Activated T-cell treated with anti-CD3 and anti-CD28 coated beads, Interleukin-2, amount 50 U/mL, for 4 hours (primary cell): ENCODE data around the gene INTS3. TPM values are rescaled to one million over a fixed set of nuclear protein-coding genes. Genes with fewer than 3 reads are reported as not detected.

Source experiments
- ATAC-seq, 2 donors: fragments of 200-7000 bp; cut with Tn5 transposase; one replicate each; pipeline ENCODE4 v1.10.0; 2021
- DNase-seq: peaks from one replicate; pipeline ENCODE4 v3.0.0-alpha.2; 2020
- H3K27me3 Mint-ChIP-seq: one replicate; pipeline ENCODE4 v1.8.0; 2021; ENCODE audit warnings: low read depth, mixed read lengths
- H3K36me3 Mint-ChIP-seq: one replicate; pipeline ENCODE4 v1.8.0; 2022; ENCODE audit warnings: mixed read lengths; ENCODE audit not compliant: insufficient read depth
- H3K4me1 Mint-ChIP-seq: one replicate; pipeline ENCODE4 v1.8.0; 2021; ENCODE audit warnings: low read depth, mixed read lengths
- H3K4me3 Mint-ChIP-seq: one replicate; pipeline ENCODE4 v1.8.0; 2021; ENCODE audit warnings: mild to moderate bottlenecking, moderate library complexity, mixed read lengths
- H3K9me3 Mint-ChIP-seq: one replicate; pipeline ENCODE4 v1.8.0; 2021; ENCODE audit warnings: mixed read lengths
- total RNA-seq, 3 donors: library from RNA; stranded (reverse); gene quantifications; one replicate each; pipeline ENCODE4 v1.2.1, GENCODE V29; 2021

Gene INTS3
- total RNA-seq, 3 donors from 2014 or later = 46.9 to 49.4 (median 48.5) TPM

GRCh38 chr1:153786038-153786790 is 58.4 kb downstream of the INTS3 start:
- no peaks in the 10 kb centered on the region for H3K9me3 Mint-ChIP-seq
- peaks cover 27% of the 10 kb centered on the region for H3K4me1 Mint-ChIP-seq
- H3K27me3 Mint-ChIP-seq = peaks cover 4% of the 10 kb centered on the region
- DNase-seq (no peak), ATAC-seq (no peak)
- H3K36me3 Mint-ChIP-seq = no peaks in the 10 kb centered on the region
- no peak overlapping the region for H3K4me3 Mint-ChIP-seq

GRCh38 chr1:153789478-153790034 is 61.7 kb downstream of the INTS3 start:
- Mint-ChIP-seq H3K4me1 (peaks cover 23% of the 10 kb centered on the region), H3K4me3 (no peak overlapping the region), H3K27me3 (peaks cover 4% of the 10 kb centered on the region), H3K9me3 (no peaks in the 10 kb centered on the region), H3K36me3 (no peaks in the 10 kb centered on the region)
- ATAC-seq (peak; percentile 16 to 42), DNase-seq (no peak)

GRCh38 chr1:153790313-153790965 is 62.6 kb downstream of the INTS3 start:
- ATAC-seq (no peak), DNase-seq (no peak)
- Mint-ChIP-seq H3K4me1 (peaks cover 24% of the 10 kb centered on the region), H3K4me3 (peak overlapping the region; percentile 1), H3K27me3 (peaks cover 4% of the 10 kb centered on the region), H3K36me3 (no peaks in the 10 kb centered on the region), H3K9me3 (no peaks in the 10 kb centered on the region)

DNA sequence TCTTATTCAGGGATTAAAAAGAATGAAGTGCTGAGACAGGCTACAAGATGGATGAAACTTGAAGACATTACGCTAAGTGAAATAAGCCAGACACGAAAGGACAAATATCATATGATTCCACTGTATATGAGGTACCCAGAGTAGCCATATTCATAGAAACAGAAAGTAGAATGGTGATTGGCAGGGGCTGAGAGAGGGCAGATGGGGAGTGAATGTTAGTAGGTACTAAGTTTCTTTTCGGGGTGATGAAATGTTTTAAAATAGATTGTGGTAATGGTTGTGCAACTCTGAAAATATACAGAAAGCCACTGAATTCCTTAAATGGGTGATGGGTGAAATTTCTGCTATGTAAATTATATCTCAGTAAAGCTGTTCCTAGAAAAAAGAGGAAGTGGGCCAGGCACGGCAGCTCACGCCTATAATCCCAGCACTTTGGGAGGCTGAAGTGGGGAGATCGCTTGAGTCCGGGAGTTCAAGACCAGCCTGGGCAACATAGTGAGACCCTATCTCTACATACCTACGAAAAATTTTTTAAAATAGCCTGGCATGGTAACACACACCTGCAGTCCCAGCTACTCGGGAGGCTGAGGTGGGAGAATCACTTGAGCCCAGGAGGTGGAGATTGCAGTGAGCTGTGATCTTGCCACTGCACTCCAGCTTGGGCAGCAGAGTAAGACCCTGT is 63.3 kb downstream of the INTS3 start:
- H3K27me3 Mint-ChIP-seq = peaks cover 4% of the 10 kb centered on the region
- peak overlapping the region; percentile 1 for H3K4me3 Mint-ChIP-seq
- H3K36me3 Mint-ChIP-seq = no peaks in the 10 kb centered on the region
- H3K9me3 Mint-ChIP-seq = no peaks in the 10 kb centered on the region
- DNase-seq (no peak), ATAC-seq (peak; percentile 75 to 89)
- H3K4me1 Mint-ChIP-seq = peaks cover 24% of the 10 kb centered on the region

GRCh38 chr1:153791648-153792253 is 63.9 kb downstream of the INTS3 start:
- H3K27me3 Mint-ChIP-seq = peaks cover 4% of the 10 kb centered on the region
- H3K4me3 Mint-ChIP-seq = no peak overlapping the region
- H3K4me1 Mint-ChIP-seq = peaks cover 27% of the 10 kb centered on the region
- no peaks in the 10 kb centered on the region for H3K36me3 Mint-ChIP-seq
- peak in 1 of 2 donors; percentile 16 for ATAC-seq
- DNase-seq = no peak
- H3K9me3 Mint-ChIP-seq = no peaks in the 10 kb centered on the region

DNA sequence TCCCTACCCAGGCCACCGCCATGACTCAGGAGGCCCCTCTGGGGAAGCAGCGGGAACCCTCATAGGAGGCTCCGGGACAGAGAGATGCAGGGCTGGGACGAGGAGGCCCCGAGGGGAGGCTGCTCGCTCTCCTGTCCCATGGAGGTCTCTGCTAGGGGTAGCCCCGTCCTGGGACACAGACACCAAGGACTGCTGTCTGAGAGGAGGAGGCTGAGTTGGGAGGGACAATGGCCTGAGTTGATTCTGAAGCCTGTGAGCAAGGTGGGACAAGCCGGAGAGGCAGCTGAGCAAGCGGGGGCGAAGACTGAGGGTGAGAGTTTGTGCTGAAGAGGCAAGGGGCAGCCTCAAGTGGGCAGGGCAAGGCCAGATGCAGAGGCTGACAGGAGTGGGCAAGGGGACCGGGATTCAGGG is 64.8 kb downstream of the INTS3 start:
- no peak for DNase-seq
- Mint-ChIP-seq H3K36me3 (no peaks in the 10 kb centered on the region), H3K4me1 (peaks cover 31% of the 10 kb centered on the region), H3K4me3 (no peak overlapping the region), H3K9me3 (no peaks in the 10 kb centered on the region), H3K27me3 (peaks cover 4% of the 10 kb centered on the region)
- no peak for ATAC-seq

DNA sequence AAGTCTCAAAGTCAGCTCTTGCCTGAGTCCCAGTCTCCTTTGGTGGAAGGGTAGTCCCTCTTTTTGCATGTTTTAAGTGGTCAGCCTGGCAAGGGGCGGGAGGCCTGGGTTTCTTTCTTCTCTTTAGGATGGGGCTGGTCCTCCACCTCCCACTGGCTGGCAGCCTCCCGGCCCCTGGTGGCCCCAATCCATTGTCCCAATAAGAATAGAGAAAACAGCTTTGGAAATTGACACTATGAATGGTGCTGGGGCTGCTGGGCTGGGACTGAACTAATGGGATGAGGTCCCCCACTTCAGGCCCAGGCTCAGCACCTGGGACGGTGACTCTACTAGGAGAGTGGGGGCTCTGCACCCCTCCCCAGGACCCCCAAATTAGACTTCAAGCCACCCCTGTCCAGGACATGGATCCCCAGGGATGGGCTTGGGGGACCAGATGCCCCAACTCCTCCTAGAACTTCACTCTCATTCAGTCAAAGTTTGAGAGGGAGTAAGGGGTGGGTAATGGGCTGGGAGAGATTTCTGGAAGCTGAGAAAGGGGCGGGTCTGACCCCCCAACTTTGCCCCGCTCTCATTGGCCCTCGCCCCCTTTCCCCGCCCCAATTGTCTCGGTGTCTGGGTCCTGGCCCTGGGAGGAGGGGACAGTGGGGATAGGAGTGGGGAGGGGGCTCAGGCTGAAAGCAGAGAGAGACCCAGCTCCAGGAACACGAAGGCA is 65.6 kb downstream of the INTS3 start:
- no peaks in the 10 kb centered on the region for H3K9me3 Mint-ChIP-seq
- ATAC-seq (no peak), DNase-seq (no peak)
- peaks cover 4% of the 10 kb centered on the region for H3K27me3 Mint-ChIP-seq
- peaks cover 31% of the 10 kb centered on the region for H3K4me1 Mint-ChIP-seq
- no peak overlapping the region for H3K4me3 Mint-ChIP-seq
- H3K36me3 Mint-ChIP-seq = no peaks in the 10 kb centered on the region

- no peaks in the 10 kb centered on the region for H3K9me3 Mint-ChIP-seq
- ATAC-seq (no peak), DNase-seq (no peak)
- H3K36me3 Mint-ChIP-seq = no peaks in the 10 kb centered on the region
- no peak overlapping the region for H3K4me3 Mint-ChIP-seq
- peaks cover 29% of the 10 kb centered on the region for H3K4me1 Mint-ChIP-seq
- H3K27me3 Mint-ChIP-seq = peaks cover 4% of the 10 kb centered on the region
These were observed 66.2 kb downstream of the INTS3 start for GRCh38 chr1:153793973-153794615.

DNA sequence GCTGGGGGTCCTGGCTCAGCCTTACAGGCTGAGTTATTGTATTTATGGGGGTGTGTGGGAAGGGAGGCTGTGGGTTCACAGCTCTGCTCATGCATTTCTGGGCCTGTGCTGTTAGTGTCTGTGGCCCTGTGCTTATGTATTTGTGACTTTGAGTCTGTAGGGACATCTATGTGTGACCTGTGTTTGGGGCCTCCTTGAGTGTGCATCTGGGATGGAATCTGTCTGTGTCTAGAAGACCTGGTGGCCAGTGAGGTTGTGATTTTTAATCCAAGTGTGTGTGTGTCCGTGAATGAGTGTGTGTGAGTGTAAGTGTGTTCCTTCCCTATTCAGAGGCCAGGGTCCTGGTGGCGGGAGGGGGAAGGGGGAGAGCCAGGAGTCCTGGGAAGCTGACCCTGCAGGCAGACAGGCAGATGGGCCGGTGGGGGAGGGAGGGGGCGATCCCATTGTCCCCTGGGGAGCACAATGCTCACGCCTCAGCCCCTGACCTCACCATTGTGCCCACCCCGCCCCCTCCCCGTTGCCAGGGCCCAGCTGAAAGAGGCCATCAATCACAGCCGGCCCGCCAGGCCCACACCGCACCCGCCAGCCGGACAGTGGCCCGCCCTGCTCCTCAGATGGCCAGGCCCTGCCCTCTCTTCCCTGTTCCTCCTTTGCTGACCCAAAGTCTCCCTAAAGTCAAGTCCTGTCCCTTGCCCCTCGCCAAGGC is 66.9 kb downstream of the INTS3 start:
- no peaks in the 10 kb centered on the region for H3K36me3 Mint-ChIP-seq
- H3K4me1 Mint-ChIP-seq = peaks cover 24% of the 10 kb centered on the region
- H3K4me3 Mint-ChIP-seq = no peak overlapping the region
- H3K9me3 Mint-ChIP-seq = no peaks in the 10 kb centered on the region
- H3K27me3 Mint-ChIP-seq = peaks cover 3% of the 10 kb centered on the region
- no peak for ATAC-seq
- no peak for DNase-seq

- Mint-ChIP-seq H3K4me3 (no peak overlapping the region), H3K9me3 (no peaks in the 10 kb centered on the region), H3K4me1 (peaks cover 18% of the 10 kb centered on the region), H3K36me3 (no peaks in the 10 kb centered on the region), H3K27me3 (no peaks in the 10 kb centered on the region)
- ATAC-seq (no peak), DNase-seq (no peak)
These were observed 67.5 kb downstream of the INTS3 start for GRCh38 chr1:153795330-153795837.

DNA sequence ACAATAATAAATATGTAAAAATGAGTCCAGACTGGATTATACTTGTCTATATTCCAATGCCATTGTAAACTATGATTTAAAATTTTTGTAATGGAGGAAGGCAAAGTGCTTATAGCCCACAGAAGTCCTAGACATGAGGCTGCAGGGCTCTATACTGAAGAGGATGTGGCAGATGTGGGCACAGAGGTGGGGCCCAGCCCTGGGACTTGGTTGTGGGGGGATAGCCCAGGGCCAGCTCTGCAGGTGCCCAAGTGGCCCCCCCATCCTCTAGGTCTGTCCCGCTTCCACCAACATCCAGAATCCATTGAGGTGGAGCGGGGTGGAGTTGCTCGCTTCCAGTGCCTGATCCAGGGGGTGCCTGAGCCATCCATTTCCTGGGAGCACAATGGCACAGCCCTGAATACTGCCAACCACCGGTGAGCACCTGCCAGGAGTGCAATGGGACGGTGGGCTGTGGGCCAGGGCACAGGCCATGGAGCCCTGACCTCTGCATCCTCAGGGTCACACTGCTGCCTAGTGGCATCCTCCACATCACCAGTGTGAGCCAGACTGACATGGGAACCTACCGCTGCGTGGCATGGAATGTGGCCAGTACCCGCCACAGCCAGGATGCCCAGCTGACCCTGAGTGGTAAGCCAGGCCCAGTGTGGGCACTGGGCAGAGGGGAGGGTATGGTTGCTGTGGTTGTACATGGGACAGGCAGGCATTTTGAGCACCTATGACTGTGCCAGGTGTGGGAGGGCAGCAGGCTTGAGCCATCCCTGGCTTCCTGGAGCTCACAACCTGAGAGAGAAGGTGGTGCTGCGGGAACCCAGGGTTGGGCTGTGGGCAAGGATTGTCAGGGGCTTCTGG is 68.3 kb downstream of the INTS3 start:
- H3K4me3 Mint-ChIP-seq = no peak overlapping the region
- DNase-seq (no peak), ATAC-seq (no peak)
- H3K9me3 Mint-ChIP-seq = no peaks in the 10 kb centered on the region
- H3K36me3 Mint-ChIP-seq = no peaks in the 10 kb centered on the region
- H3K4me1 Mint-ChIP-seq = peaks cover 11% of the 10 kb centered on the region
- H3K27me3 Mint-ChIP-seq = no peaks in the 10 kb centered on the region
